ENCODE measurements around the gene TLL1.

- no peak for TF ChIP-seq EP300 (IDR thresholded peaks at IDR 0.05)
- no peak for TF ChIP-seq CTCF (IDR thresholded peaks at IDR 0.05)
- TF ChIP-seq POLR2A (IDR thresholded peaks at IDR 0.05) = no peak
These were observed 48.5 kb downstream of the TLL1 start for GRCh38 chr4:165921546-165921945.
